Vagina (tissue), 2 donors: Measurements from ENCODE around the gene GJA1. TPM values are rescaled to one million over a fixed set of nuclear protein-coding genes. Genes with fewer than 3 reads are reported as not detected.

ENCODE experiments used
- DNase-seq, 2 donors: peaks; one replicate each; pipeline ENCODE4 v3.0.0-alpha.2; 2017; ENCODE audit errors: extremely low spot score in 2 of 2
- H3K27ac ChIP-seq: fragments of 200-600 bp; sonication (generic); one replicate; pipeline ENCODE4 v1.5.1; 2019
- H3K27me3 ChIP-seq: fragments of 200-600 bp; sonication (generic); one replicate; pipeline ENCODE4 v1.5.1; 2019
- H3K36me3 ChIP-seq, 2 donors: fragments of 200-600 bp; sonication (generic); one replicate each; pipeline ENCODE4 v1.5.1; 2017 to 2019
- H3K4me1 ChIP-seq: fragments of 200-600 bp; sonication (generic); one replicate; pipeline ENCODE4 v1.5.1; 2019
- H3K4me3 ChIP-seq, 2 donors: fragments of 200-600 bp; sonication (generic); 1 replicate in 1 of 2; 2 replicates in 1 of 2; pipeline ENCODE4 v1.5.1; 2016 to 2019
- H3K9me3 ChIP-seq: fragments of 200-600 bp; sonication (generic); one replicate; pipeline ENCODE4 v1.5.1; 2019
- CTCF ChIP-seq, 3 experiments: fragments of 450-650 bp in 2 of 3; fragments of 200-600 bp in 1 of 3; sonication (generic) in 1 of 3; IDR thresholded peaks; one replicate each; pipeline ENCODE4 v1.5.1; 2017 to 2019; ENCODE audit warnings: antibody characterized with exemption in 3 of 3, mild to moderate bottlenecking in 2 of 3, moderate library complexity in 2 of 3
- POLR2A ChIP-seq, 2 donors: fragments of 450-650 bp; IDR thresholded peaks; one replicate each; pipeline ENCODE4 v1.6.1; 2017; ENCODE audit warnings: antibody characterized with exemption in 2 of 2, mild to moderate bottlenecking in 2 of 2, moderate library complexity in 2 of 2
- POLR2AphosphoS5 ChIP-seq, 2 donors: sonication (generic); formaldehyde crosslinking; IDR thresholded peaks; one replicate each; pipeline ENCODE4 v1.9.0; 2017; ENCODE audit warnings: antibody characterized with exemption in 2 of 2, mild to moderate bottlenecking in 2 of 2, low read depth in 1 of 2; ENCODE audit not compliant: insufficient read depth in 1 of 2
- intact Hi-C: fragments of 100-400 bp; cut with DNase I; formaldehyde crosslinking; loops from one replicate; pipeline ENCODE4 v1.15.1; 2023
- total RNA-seq: library from RNA; depleted of rRNA; stranded (reverse); fragments of >200 nt; gene quantifications from one replicate; pipeline ENCODE4 v1.2.3, GENCODE V29; 2016

Gene GJA1
- total RNA-seq, 1 donor from 2014 or later: 261 TPM

DNA sequence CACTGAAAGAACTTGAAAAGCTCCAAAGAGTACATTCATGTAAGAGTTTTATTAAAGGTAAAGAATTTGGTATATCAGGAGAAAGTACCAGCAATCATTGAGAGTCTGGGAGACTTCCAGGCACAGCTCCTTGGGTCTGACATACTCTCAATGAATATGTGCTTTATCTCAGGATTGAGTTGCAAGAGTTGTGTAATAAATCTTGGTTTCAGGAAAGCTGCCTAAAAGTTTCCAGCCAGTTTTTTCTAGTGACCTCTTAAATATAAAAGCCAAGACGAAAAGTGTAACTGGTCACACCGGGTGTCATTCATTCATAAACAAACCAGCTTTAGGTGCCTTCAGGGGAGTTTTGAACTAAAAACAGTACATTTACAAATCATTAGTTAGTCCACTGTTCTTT, 21.6 kb upstream of the GJA1 start:
- H3K4me1 ChIP-seq: no peaks in the 10 kb centered on the region
- no peaks in the 10 kb centered on the region for H3K9me3 ChIP-seq
- DNase-seq: no peak
- no peaks in the 10 kb centered on the region for H3K27me3 ChIP-seq
- intact Hi-C loops: no loop called here
- H3K4me3 ChIP-seq: no peak overlapping the region
- TF ChIP-seq CTCF (IDR thresholded peaks at IDR 0.05) (no peak), POLR2AphosphoS5 (IDR thresholded peaks at IDR 0.05; ENCODE audit: insufficient read depth in 1 of 2, low read depth in 1 of 2) (no peak), POLR2A (IDR thresholded peaks at IDR 0.05) (no peak)
- H3K27ac ChIP-seq: no peak overlapping the region
- no peaks in the 10 kb centered on the region for H3K36me3 ChIP-seq

- Histone ChIP-seq H3K27ac (no peak overlapping the region), H3K36me3 (no peaks in the 10 kb centered on the region), H3K9me3 (no peaks in the 10 kb centered on the region), H3K4me3 (no peak overlapping the region), H3K4me1 (no peaks in the 10 kb centered on the region), H3K27me3 (no peaks in the 10 kb centered on the region)
- TF ChIP-seq CTCF (IDR thresholded peaks at IDR 0.05) (no peak), POLR2AphosphoS5 (IDR thresholded peaks at IDR 0.05; ENCODE audit: insufficient read depth in 1 of 2, low read depth in 1 of 2) (no peak), POLR2A (IDR thresholded peaks at IDR 0.05) (no peak)
- intact Hi-C loops: no loop called here
- no peak for DNase-seq
Measured at GRCh38 chr6:121418346-121418745, 17.1 kb upstream of the GJA1 start.

DNA sequence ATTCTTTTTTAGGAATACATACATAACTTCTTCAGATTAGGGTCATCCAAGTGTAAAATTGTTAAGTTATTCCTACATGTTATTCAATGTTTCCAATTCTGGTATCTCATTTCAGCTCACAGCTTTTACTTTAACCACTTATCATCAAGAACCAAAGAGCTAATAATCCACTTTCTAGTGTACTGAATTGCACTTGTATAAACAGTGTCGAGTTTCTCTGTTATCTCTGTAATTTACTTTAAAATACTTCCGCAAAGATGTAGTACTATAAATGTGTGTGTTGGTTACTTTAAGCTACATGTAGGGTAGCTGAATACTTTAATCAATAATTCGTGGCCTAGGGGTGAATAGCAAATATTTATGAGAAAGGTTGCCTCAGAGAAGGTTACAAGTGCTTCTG, 8.8 kb upstream of the GJA1 start:
- Histone ChIP-seq H3K4me1 (peaks cover 10% of the 10 kb centered on the region), H3K36me3 (no peaks in the 10 kb centered on the region), H3K9me3 (no peaks in the 10 kb centered on the region), H3K4me3 (no peak overlapping the region), H3K27me3 (no peaks in the 10 kb centered on the region), H3K27ac (no peak overlapping the region)
- intact Hi-C loops: no loop called here
- TF ChIP-seq CTCF (IDR thresholded peaks at IDR 0.05) (no peak), POLR2A (IDR thresholded peaks at IDR 0.05) (no peak)
- no peak for DNase-seq

- no peak overlapping the region for H3K27ac ChIP-seq
- no peak for TF ChIP-seq POLR2AphosphoS5 (IDR thresholded peaks at IDR 0.05; ENCODE audit: insufficient read depth in 1 of 2, low read depth in 1 of 2)
- no peak for TF ChIP-seq CTCF (IDR thresholded peaks at IDR 0.05)
- no peak overlapping the region for H3K4me3 ChIP-seq
- intact Hi-C loops: no loop called here
- DNase-seq: no peak
- no peaks in the 10 kb centered on the region for H3K27me3 ChIP-seq
- peaks cover 25% of the 10 kb centered on the region for H3K4me1 ChIP-seq
- no peaks in the 10 kb centered on the region for H3K9me3 ChIP-seq
- H3K36me3 ChIP-seq: no peaks in the 10 kb centered on the region
Measured at GRCh38 chr6:121428872-121429756, 6.3 kb upstream of the GJA1 start.
